NCI-H510A (cell line): ENCODE measurements around the gene TOMM22.

Source experiments
- DNase-seq: peaks from one replicate; lab custom pipeline; 2025; lab: John Stamatoyannopoulos, UW

TOMM22 gene

GRCh38 chr22:38733724-38734381 lies 52.1 kb downstream of the TOMM22 start:
- DNase-seq, result no peak

DNA sequence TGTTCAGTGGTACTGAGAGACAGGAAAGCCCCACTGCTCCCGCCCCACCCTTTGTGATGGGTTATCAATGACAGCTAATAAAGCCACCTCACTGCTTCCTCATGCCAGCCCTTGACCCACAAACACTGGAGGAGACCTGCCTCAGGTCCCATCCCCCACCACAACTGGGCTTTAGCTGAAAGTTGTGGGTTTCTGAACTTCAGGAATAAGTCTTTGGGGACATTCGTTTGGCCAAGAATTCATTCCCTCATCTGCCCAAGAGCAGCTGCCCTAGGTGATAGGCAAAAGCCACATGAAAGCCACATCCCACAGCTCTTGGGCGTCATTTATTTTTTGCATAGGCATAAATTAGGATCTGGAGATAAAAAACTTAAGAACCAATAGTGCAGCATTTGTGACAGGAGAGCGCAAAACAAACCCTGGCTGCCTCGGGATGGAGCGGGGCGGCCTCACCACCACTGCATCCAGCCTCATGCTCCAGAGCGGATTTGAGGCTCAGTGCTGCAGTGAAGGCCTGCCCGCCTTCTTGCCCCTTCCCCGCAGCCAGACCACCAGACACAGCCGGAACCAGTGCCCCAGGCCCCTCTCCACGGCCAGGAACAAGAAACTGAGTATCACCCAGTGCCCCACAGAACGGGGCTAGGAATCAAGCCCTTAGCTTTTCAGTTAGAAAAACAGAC lies 52.8 kb downstream of the TOMM22 start:
- DNase-seq, result no peak
